Measurements from ENCODE around the gene N4BP2L2. TPM values are rescaled to one million over a fixed set of nuclear protein-coding genes. Genes with fewer than 3 reads are reported as not detected.

The N4BP2L2 gene
- total and polyA plus RNA-seq, 2 of the 4 experiments (the other 2 are of a cell fraction) = 28.7 to 34.6 TPM

DNA sequence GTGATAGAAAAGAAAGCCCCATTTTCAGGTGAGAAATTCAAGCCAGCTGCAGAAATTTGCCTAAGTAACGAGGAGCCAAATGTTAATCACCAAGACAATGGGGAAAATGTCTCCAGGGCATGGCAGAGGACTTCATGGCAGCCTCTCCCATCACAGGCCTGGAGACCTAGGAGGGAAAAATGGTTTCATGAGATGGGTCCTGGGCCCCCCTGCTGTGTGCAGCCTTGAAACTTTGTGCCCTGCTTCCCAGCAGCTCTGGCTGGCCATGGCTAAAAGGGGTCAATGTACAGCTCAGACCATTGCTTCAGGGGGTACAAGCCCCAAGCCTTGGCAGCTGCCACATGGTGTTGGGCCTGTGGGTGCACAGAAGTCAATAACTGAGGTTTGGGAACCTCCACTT, 120.6 kb downstream of the N4BP2L2 start:
- H3K79me1 ChIP-seq (ENCODE audit: low read depth in 1 of 2, low read length in 2 of 2) = no peaks in the 10 kb centered on the region
- H2AK9ac ChIP-seq (replicated peaks; ENCODE audit: low read depth, low read length, poor library complexity) = no peak overlapping the region
- no peak overlapping the region for H3K9ac ChIP-seq (ENCODE audit: low read depth, low read length)
- ChIA-PET POLR2A (ENCODE audit: unreplicated experiment) (no interaction called here), CTCF (no interaction called here)
- intact Hi-C loops (cut with micrococcal nuclease) (no loop called here), dilution Hi-C loops (cut with HindIII; ENCODE audit: low sequenced_read_pairs, unreplicated experiment) (no loop called here), in situ Hi-C loops (cut with MboI; ENCODE audit: low sequenced_read_pairs) (no loop called here)
- no peak overlapping the region for H2BK15ac ChIP-seq (ENCODE audit: low read depth, low read length)
- H4K8ac ChIP-seq (ENCODE audit: low read depth in 2 of 2, low read length in 2 of 2) = no peak overlapping the region
- no peaks in the 10 kb centered on the region for H3K9me1 ChIP-seq (ENCODE audit: insufficient read depth, low read length)
- no peak overlapping the region for H4K5ac ChIP-seq (ENCODE audit: low read depth, low read length)
- no peaks in the 10 kb centered on the region for H4K20me1 ChIP-seq (ENCODE audit: insufficient read depth, low read length)
- no peak for DNase-seq
- BruUV-seq (replicated peaks) = no TSS peak
- no peaks in the 10 kb centered on the region for H3K27me3 ChIP-seq (ENCODE audit: control insufficient read depth, insufficient read depth, low read length)
- no peak overlapping the region for H4K91ac ChIP-seq (ENCODE audit: insufficient read depth, low read depth, low read length)
- H2AK5ac ChIP-seq (ENCODE audit: low read depth, low read length) = no peak overlapping the region
- H3K27ac ChIP-seq (ENCODE audit: insufficient read depth, low read length) = no peak overlapping the region
- WGBS, 2 experiments (ENCODE audit: extremely low coverage in 2 of 2, insufficient read length in 1 of 2) = no CpG with 5 or more reads among the region's 1 CpG
- no peak overlapping the region for H3K18ac ChIP-seq (ENCODE audit: low read depth, low read length)
- H2BK120ac ChIP-seq (ENCODE audit: low read depth, low read length) = no peak overlapping the region
- no peak overlapping the region for H3K4me2 ChIP-seq (ENCODE audit: low read depth, low read length)
- H3K23ac ChIP-seq (ENCODE audit: low read depth, low read length) = no peak overlapping the region
- no peak overlapping the region for H3K4me3 ChIP-seq (ENCODE audit: insufficient read depth, low read depth, low read length)
- no peak for ATAC-seq (ENCODE audit: low read depth)
- H3K4ac ChIP-seq (ENCODE audit: low read depth, low read length) = no peak overlapping the region
- TF ChIP-seq POLR2A (IDR thresholded peaks at IDR 0.05; ENCODE audit: low read depth, low read length) (no peak), CEBPB (IDR thresholded peaks at IDR 0.05; ENCODE audit: low read depth, low read length) (no peak), RAD21 (IDR thresholded peaks at IDR 0.05; ENCODE audit: low read length) (no peak), FOS (IDR thresholded peaks at IDR 0.05; ENCODE audit: low read depth, low read length) (no peak), ELK1 (IDR thresholded peaks at IDR 0.05; ENCODE audit: borderline replicate concordance, low read depth, low read length) (no peak), MXI1 (IDR thresholded peaks at IDR 0.05; ENCODE audit: borderline replicate concordance, low read depth, low read length) (no peak), SMC3 (IDR thresholded peaks at IDR 0.05; ENCODE audit: low read depth, low read length) (no peak), BHLHE40 (IDR thresholded peaks at IDR 0.05; ENCODE audit: low read depth, low read length) (no peak), NFE2L2 (IDR thresholded peaks at IDR 0.05; ENCODE audit: low read depth, low read length) (no peak), RFX5 (IDR thresholded peaks at IDR 0.05; ENCODE audit: low read depth, low read length) (no peak), MAZ (IDR thresholded peaks at IDR 0.05; ENCODE audit: borderline replicate concordance, low read depth, low read length) (no peak), CHD1 (IDR thresholded peaks at IDR 0.05; ENCODE audit: low read depth, low read length) (no peak), MAFK (IDR thresholded peaks at IDR 0.05; ENCODE audit: low read depth, low read length) (no peak), RCOR1 (IDR thresholded peaks at IDR 0.05; ENCODE audit: insufficient replicate concordance, low read length) (no peak)
- TF ChIP-seq, protein P1, sequence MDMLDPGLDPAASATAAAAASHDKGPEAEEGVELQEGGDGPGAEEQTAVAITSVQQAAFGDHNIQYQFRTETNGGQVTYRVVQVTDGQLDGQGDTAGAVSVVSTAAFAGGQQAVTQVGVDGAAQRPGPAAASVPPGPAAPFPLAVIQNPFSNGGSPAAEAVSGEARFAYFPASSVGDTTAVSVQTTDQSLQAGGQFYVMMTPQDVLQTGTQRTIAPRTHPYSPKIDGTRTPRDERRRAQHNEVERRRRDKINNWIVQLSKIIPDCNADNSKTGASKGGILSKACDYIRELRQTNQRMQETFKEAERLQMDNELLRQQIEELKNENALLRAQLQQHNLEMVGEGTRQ (IDR thresholded peaks at IDR 0.05; ENCODE audit: low read depth, low read length) = no peak
- TF ChIP-seq, protein P2, sequence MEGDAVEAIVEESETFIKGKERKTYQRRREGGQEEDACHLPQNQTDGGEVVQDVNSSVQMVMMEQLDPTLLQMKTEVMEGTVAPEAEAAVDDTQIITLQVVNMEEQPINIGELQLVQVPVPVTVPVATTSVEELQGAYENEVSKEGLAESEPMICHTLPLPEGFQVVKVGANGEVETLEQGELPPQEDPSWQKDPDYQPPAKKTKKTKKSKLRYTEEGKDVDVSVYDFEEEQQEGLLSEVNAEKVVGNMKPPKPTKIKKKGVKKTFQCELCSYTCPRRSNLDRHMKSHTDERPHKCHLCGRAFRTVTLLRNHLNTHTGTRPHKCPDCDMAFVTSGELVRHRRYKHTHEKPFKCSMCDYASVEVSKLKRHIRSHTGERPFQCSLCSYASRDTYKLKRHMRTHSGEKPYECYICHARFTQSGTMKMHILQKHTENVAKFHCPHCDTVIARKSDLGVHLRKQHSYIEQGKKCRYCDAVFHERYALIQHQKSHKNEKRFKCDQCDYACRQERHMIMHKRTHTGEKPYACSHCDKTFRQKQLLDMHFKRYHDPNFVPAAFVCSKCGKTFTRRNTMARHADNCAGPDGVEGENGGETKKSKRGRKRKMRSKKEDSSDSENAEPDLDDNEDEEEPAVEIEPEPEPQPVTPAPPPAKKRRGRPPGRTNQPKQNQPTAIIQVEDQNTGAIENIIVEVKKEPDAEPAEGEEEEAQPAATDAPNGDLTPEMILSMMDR (conservative IDR thresholded peaks at IDR 0.05; ENCODE audit: low read depth, low read length) = no peak
- H2AFZ ChIP-seq (replicated peaks; ENCODE audit: low read length, poor library complexity) = no peak overlapping the region
- no peaks in the 10 kb centered on the region for H3K36me3 ChIP-seq (ENCODE audit: control insufficient read depth, insufficient read depth, low read length)
- no peak overlapping the region for H3K56ac ChIP-seq (ENCODE audit: extremely low read depth, insufficient read depth, low read length)
- no peak overlapping the region for H2BK5ac ChIP-seq (ENCODE audit: low read depth, low read length, poor library complexity, severe bottlenecking)
- H3K4me1 ChIP-seq (ENCODE audit: control insufficient read depth, insufficient read depth, low read length) = no peaks in the 10 kb centered on the region
- H3K9me3 ChIP-seq (ENCODE audit: control insufficient read depth, insufficient read depth, low read length) = peaks cover 4% of the 10 kb centered on the region; the same call in 1 of the 2 replicates
- no peak overlapping the region for H3K14ac ChIP-seq (replicated peaks; ENCODE audit: low read depth, low read length)
- H2BK20ac ChIP-seq (ENCODE audit: low read depth, low read length) = no peak overlapping the region

Measured in IMR-90 (cell line).